H1 (cell line): ENCODE results near the gene PPP1R13B. TPM values are rescaled to one million over a fixed set of nuclear protein-coding genes. Genes with fewer than 3 reads are reported as not detected.
A peak's percentile ranks its signal among the peaks of the same experiment; 100 is the strongest.

Experiments used
- CTCF ChIA-PET: fragments of 300-600 bp; sonication (Branson Sonifier 250); formaldehyde crosslinking; loops from one replicate; lab custom pipeline; 2021; ENCODE audit not compliant: partially characterized antibody; lab: Charles Lee
- POLR2A ChIA-PET: fragments of 300-600 bp; sonication (Branson Sonifier 250); formaldehyde crosslinking; loops from one replicate; lab custom pipeline; 2021; ENCODE audit warnings: inconsistent platforms; ENCODE audit not compliant: partially characterized antibody; lab: Charles Lee
- DNase-seq, 2 experiments: peaks; one replicate each; pipeline versions ENCODE4 v3.0.0 to v3.0.0-alpha.2; 2010 to 2022; ENCODE audit warnings: low spot score in 2 of 2, low read depth in 1 of 2, mixed read lengths in 1 of 2
- FAIRE-seq: peaks from 2 replicates; lab custom pipeline; 2011; peaks lifted over from hg19 to GRCh38; lab: Jason Lieb, UNC
- H2AFZ ChIP-seq: 2 replicates; pipeline ENCODE4 v1.8.1; 2012; ENCODE audit warnings: low read length, inconsistent platforms
- H2AK5ac ChIP-seq: 2 replicates; pipeline ENCODE4 v1.6.1; 2013; ENCODE audit warnings: low read depth, low read length
- H2BK120ac ChIP-seq: replicated peaks from 2 replicates; pipeline ENCODE3; 2013; ENCODE audit warnings: low read depth, low read length, inconsistent platforms
- H2BK12ac ChIP-seq: 2 replicates; pipeline ENCODE4 v1.6.1; 2013; ENCODE audit warnings: low read depth, low read length
- H2BK15ac ChIP-seq: 2 replicates; pipeline ENCODE4 v1.6.1; 2013; ENCODE audit warnings: low read length
- H2BK20ac ChIP-seq: 2 replicates; pipeline ENCODE4 v1.6.1; 2013; ENCODE audit warnings: low read length
- H2BK5ac ChIP-seq: 2 replicates; pipeline ENCODE4 v1.6.1; 2013; ENCODE audit warnings: low read depth, low read length
- H3K14ac ChIP-seq: 2 replicates; pipeline ENCODE4 v1.6.1; 2013; ENCODE audit warnings: inconsistent platforms; ENCODE audit not compliant: insufficient read length
- H3K18ac ChIP-seq: 2 replicates; pipeline ENCODE4 v1.6.1; 2013; ENCODE audit warnings: low read length; ENCODE audit errors: extremely low read depth
- H3K23ac ChIP-seq: 2 replicates; pipeline ENCODE4 v1.6.1; 2013; ENCODE audit warnings: inconsistent platforms; ENCODE audit not compliant: insufficient read length
- H3K23me2 ChIP-seq: 2 replicates; pipeline ENCODE4 v1.6.1; 2013; ENCODE audit warnings: low read depth, low read length
- H3K27ac ChIP-seq: 2 replicates; pipeline ENCODE4 v1.6.1; 2011; ENCODE audit warnings: low read depth, low read length, inconsistent platforms
- H3K27me3 ChIP-seq, 4 experiments: replicated peaks in 1 of 4; 1 replicate in 1 of 4; 2 replicates in 3 of 4; pipeline versions ENCODE4 v1.6.1 to v1.8.1; 2011 to 2013; ENCODE audit warnings: low read length in 3 of 4, mild to moderate bottlenecking in 3 of 4, inconsistent platforms in 2 of 4, mixed read lengths in 2 of 4, moderate library complexity in 1 of 4; ENCODE audit not compliant: control insufficient read depth in 3 of 4, insufficient read depth in 3 of 4; ENCODE audit errors: extremely low read depth in 1 of 4
- H3K36me3 ChIP-seq, 4 experiments: 2 replicates each; pipeline versions ENCODE4 v1.6.1 to v1.8.1; 2011 to 2013; ENCODE audit warnings: mild to moderate bottlenecking in 4 of 4, low read length in 3 of 4, moderate library complexity in 2 of 4, control low read depth in 1 of 4, inconsistent platforms in 1 of 4; ENCODE audit not compliant: insufficient read depth in 4 of 4, control insufficient read depth in 2 of 4
- H3K4ac ChIP-seq: replicated peaks from 2 replicates; pipeline ENCODE3; 2013; ENCODE audit warnings: low read length, low read depth, mixed read lengths, inconsistent platforms; ENCODE audit not compliant: insufficient read length
- H3K4me1 ChIP-seq, 4 experiments: replicated peaks in 1 of 4; 1 replicate in 1 of 4; 2 replicates in 3 of 4; pipeline versions ENCODE4 v1.6.1 to v1.8.1; 2011 to 2013; ENCODE audit warnings: low read length in 3 of 4, inconsistent platforms in 2 of 4, mixed read lengths in 1 of 4; ENCODE audit not compliant: insufficient read depth in 4 of 4, control insufficient read depth in 3 of 4
- H3K4me2 ChIP-seq, 2 experiments: 2 replicates each; pipeline versions ENCODE4 v1.6.1 to v1.8.1; 2011 to 2013; ENCODE audit warnings: low read depth in 2 of 2, low read length in 2 of 2, control low read depth in 1 of 2, inconsistent platforms in 1 of 2, mild to moderate bottlenecking in 1 of 2; ENCODE audit not compliant: insufficient read depth in 1 of 2
- H3K4me3 ChIP-seq, 4 experiments: fragments of 200-600, 300-600 bp in 1 of 4; sonication (generic), shearing (Covaris generic), sonication (Bioruptor Twin) in 1 of 4; 2 replicates each; pipeline versions ENCODE4 v1.5.1 to v1.8.1; 2011 to 2016; ENCODE audit warnings: low read length in 4 of 4, low read depth in 3 of 4, control low read depth in 2 of 4, inconsistent platforms in 2 of 4, mild to moderate bottlenecking in 2 of 4, mixed read lengths in 1 of 4, moderate library complexity in 1 of 4; ENCODE audit not compliant: insufficient read depth in 2 of 4; ENCODE audit errors: extremely low read depth in 1 of 4
- H3K56ac ChIP-seq: replicated peaks from 2 replicates; pipeline ENCODE3; 2013; ENCODE audit warnings: low read depth, mild to moderate bottlenecking, mixed read lengths, low read length, inconsistent platforms; ENCODE audit not compliant: insufficient read length
- H3K79me1 ChIP-seq: 2 replicates; pipeline ENCODE4 v1.6.1; 2013; ENCODE audit warnings: low read depth, low read length, control low read depth
- H3K79me2 ChIP-seq, 2 experiments: 2 replicates each; pipeline versions ENCODE4 v1.6.1 to v1.8.1; 2012 to 2013; ENCODE audit warnings: low read length in 2 of 2, mild to moderate bottlenecking in 2 of 2, inconsistent platforms in 1 of 2; ENCODE audit not compliant: insufficient read depth in 2 of 2, control insufficient read depth in 1 of 2
- H3K9ac ChIP-seq, 4 experiments: replicated peaks in 1 of 4; 1 replicate in 1 of 4; 2 replicates in 3 of 4; pipeline versions ENCODE4 v1.6.1 to v1.8.1; 2011 to 2013; ENCODE audit warnings: low read depth in 3 of 4, low read length in 3 of 4, control low read depth in 2 of 4, mild to moderate bottlenecking in 2 of 4, moderate library complexity in 2 of 4, inconsistent platforms in 1 of 4; ENCODE audit errors: extremely low read depth in 1 of 4
- H3K9me3 ChIP-seq, 2 experiments: 2 replicates each; pipeline versions ENCODE4 v1.6.1 to v1.8.1; 2012 to 2013; ENCODE audit warnings: mild to moderate bottlenecking in 2 of 2, moderate library complexity in 2 of 2, control low read depth in 1 of 2, inconsistent platforms in 1 of 2, low read depth in 1 of 2, low read length in 1 of 2, mixed read lengths in 1 of 2; ENCODE audit not compliant: insufficient read depth in 2 of 2
- H4K20me1 ChIP-seq, 2 experiments: replicated peaks in 1 of 2; 2 replicates each; pipeline versions ENCODE3 to v1.8.1; 2011 to 2013; ENCODE audit warnings: inconsistent platforms in 2 of 2, low read length in 2 of 2, mild to moderate bottlenecking in 1 of 2; ENCODE audit not compliant: insufficient read depth in 2 of 2, control insufficient read depth in 1 of 2
- H4K5ac ChIP-seq: 2 replicates; pipeline ENCODE4 v1.6.1; 2013; ENCODE audit warnings: low read length, low read depth, mixed read lengths, inconsistent platforms; ENCODE audit not compliant: insufficient read length
- H4K8ac ChIP-seq: 2 replicates; pipeline ENCODE4 v1.8.0; 2013; ENCODE audit warnings: mild to moderate bottlenecking, moderate library complexity, low read length, inconsistent platforms; ENCODE audit not compliant: insufficient read depth; ENCODE audit errors: extremely low read depth
- H4K91ac ChIP-seq: replicated peaks from 2 replicates; pipeline ENCODE3; 2013; ENCODE audit warnings: low read length, mixed read lengths, inconsistent platforms; ENCODE audit not compliant: insufficient read length
- BRCA1 ChIP-seq: IDR thresholded peaks from 2 replicates; pipeline ENCODE4 v1.6.1; 2012; ENCODE audit warnings: low read depth, low read length, improper control_type of control experiment
- HDAC2 ChIP-seq, 2 experiments: fragments of 300-600 bp in 1 of 2; sonication (generic) in 1 of 2; IDR thresholded peaks; 2 replicates each; pipeline ENCODE4 v1.6.1; 2011 to 2012; ENCODE audit warnings: low read depth in 2 of 2, low read length in 2 of 2, mild to moderate bottlenecking in 2 of 2, moderate library complexity in 2 of 2, borderline replicate concordance in 1 of 2, inconsistent platforms in 1 of 2
- HDAC6 ChIP-seq: IDR thresholded peaks from one replicate; pipeline ENCODE4 v1.7.1; 2012; ENCODE audit warnings: low read depth, mild to moderate bottlenecking, inconsistent platforms, low read length, moderate library complexity
- MAFK ChIP-seq: IDR thresholded peaks from 2 replicates; pipeline ENCODE4 v1.6.1; 2012; ENCODE audit warnings: low read depth, mild to moderate bottlenecking, improper control_type of control experiment, low read length
- NANOG ChIP-seq: IDR thresholded peaks from 2 replicates; pipeline ENCODE4 v1.6.1; 2011; ENCODE audit warnings: low read length, low read depth, mild to moderate bottlenecking, inconsistent platforms; ENCODE audit not compliant: insufficient read depth, poor library complexity, severe bottlenecking
- PHF8 ChIP-seq: fragments of 200-600 bp; sonication (generic); conservative IDR thresholded peaks from 2 replicates; pipeline ENCODE4 v1.7.1; 2012; ENCODE audit warnings: low read depth, mild to moderate bottlenecking, inconsistent platforms, low read length, moderate library complexity
- POLR2A ChIP-seq, 2 experiments: IDR thresholded peaks; 1 replicate in 1 of 2; 2 replicates in 1 of 2; pipeline ENCODE4 v1.6.1; 2011; ENCODE audit warnings: low read depth in 2 of 2, low read length in 2 of 2, mild to moderate bottlenecking in 2 of 2; ENCODE audit errors: control extremely low read depth in 1 of 2
- POLR2AphosphoS5 ChIP-seq: IDR thresholded peaks from 2 replicates; pipeline ENCODE4 v1.6.1; 2011; ENCODE audit warnings: low read depth, low read length
- YY1 ChIP-seq: IDR thresholded peaks from 2 replicates; pipeline ENCODE4 v1.6.1; 2011; ENCODE audit warnings: low read depth, mild to moderate bottlenecking, low read length
- WGBS, 2 experiments: shearing (Covaris generic) in 1 of 2; methylation state at CpG; one replicate each; pipeline versions ENCODE4 v1.1.6 to v1.1.7; 2013 to 2015; ENCODE audit warnings: low lambda C conversion rate in 2 of 2, mixed read lengths in 2 of 2, inconsistent platforms in 1 of 2, low coverage in 1 of 2, missing lambda C conversion rate in 1 of 2; ENCODE audit not compliant: insufficient replicate concordance in 2 of 2, insufficient coverage in 1 of 2, insufficient read length in 1 of 2; ENCODE audit errors: extremely low coverage in 1 of 2, missing lambda C conversion rate in 1 of 2; 5-methylcytosine and 5-hydroxymethylcytosine counted together
- polyA plus RNA-seq, 7 experiments: library from polyadenylated mRNA; depleted of rRNA in 3 of 7; stranded (reverse) in 5 of 7; unstranded in 2 of 7; fragments of >200 nt in 5 of 7; fragments of 200-250 nt in 2 of 7; gene quantifications; 1 replicate in 5 of 7; 2 replicates in 1 of 7; 4 replicates in 1 of 7; pipeline versions ENCODE4 v1.2.1 to v1.2.3, GENCODE V29; 2011 to 2013; ENCODE audit warnings: missing spikeins in 2 of 7, mixed read lengths in 2 of 7
- total RNA-seq: library from RNA; stranded (reverse); fragmentation: NEBNext Ultra II Directional; extraction: Animal tissue kit (Norgen Biotek cat#: 25700); gene quantifications from 2 replicates; pipeline ENCODE4 v1.2.1, GENCODE V29; 2021

Gene PPP1R13B
- total and polyA plus RNA-seq, 2 of the 8 experiments (the other 6 are each of a cell fraction or from before 2014, with no cell fraction given) = 2.6 to 8.9 TPM

DNA sequence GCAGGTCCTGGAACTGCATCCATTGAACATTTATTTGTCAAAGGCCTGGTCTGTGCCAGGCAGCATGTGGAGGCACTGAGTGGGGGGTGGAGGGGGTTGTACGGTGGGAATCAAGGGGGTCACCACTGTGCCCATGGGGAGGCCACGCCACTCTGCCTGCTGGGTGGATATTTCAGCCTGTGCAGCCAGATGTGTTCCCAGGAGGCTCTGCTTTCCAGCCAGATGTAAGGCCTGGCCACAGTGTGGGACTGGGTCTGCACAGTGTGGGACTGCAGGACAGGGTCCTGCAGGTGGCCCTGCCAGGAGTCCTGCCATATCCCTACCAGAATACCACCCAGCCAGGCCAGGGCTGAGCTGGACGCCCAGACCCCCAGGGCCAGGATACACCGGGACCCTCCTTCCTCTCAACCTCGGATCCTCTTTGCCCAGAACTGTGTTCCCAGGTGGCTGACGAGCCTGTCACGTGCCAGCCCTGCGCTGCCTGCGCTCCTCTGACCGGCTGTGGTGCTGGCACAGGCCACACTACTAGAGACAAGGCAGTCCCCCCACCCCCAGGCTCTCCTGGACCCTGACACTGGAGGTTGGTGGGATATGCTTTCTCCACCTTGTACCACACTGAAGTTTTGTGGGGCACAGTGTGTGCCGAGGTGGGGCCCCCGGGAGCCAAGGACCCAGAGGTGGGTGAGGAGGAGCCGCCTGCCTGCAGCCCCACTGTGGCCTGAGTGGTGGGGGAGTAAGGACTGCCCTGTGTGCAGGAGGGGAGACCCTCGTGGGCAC, 149.6 kb downstream of the PPP1R13B start:
- Histone ChIP-seq H2BK12ac (no peak overlapping the region), H3K9ac (no peak overlapping the region), H2BK120ac (no peak overlapping the region), H3K27ac (no peak overlapping the region; the same call in 1 of the 2 replicates), H2AK5ac (no peak overlapping the region), H2AFZ (no peak overlapping the region), H4K91ac (no peak overlapping the region), H4K20me1 (peaks cover 10 to 27% of the 10 kb centered on the region in 2 experiments), H3K9me3 (no peaks in the 10 kb centered on the region), H3K4me1 (peaks cover 0 to 2% (median 0%) of the 10 kb centered on the region in 4 experiments; a peak in 2 of 7 replicates), H3K56ac (no peak overlapping the region), H3K27me3 (no peaks in the 10 kb centered on the region), H2BK15ac (no peak overlapping the region), H3K4ac (no peak overlapping the region), H3K23me2 (no peaks in the 10 kb centered on the region), H3K79me1 (peaks cover 8% of the 10 kb centered on the region; the same call in 1 of the 2 replicates), H3K14ac (no peak overlapping the region), H2BK5ac (no peak overlapping the region; the same call in 1 of the 2 replicates), H4K5ac (no peak overlapping the region), H3K4me2 (no peak overlapping the region), H2BK20ac (no peak overlapping the region), H3K23ac (no peak overlapping the region), H3K79me2 (no peaks in the 10 kb centered on the region), H3K4me3 (no peak overlapping the region), H3K18ac (no peak overlapping the region), H3K36me3 (peaks cover 9 to 39% (median 17%) of the 10 kb centered on the region in 4 experiments; a peak in 6 of 8 replicates), H4K8ac (peak overlapping the region; percentile 63; the same call in 1 of the 2 replicates)
- no peak for DNase-seq
- ChIA-PET POLR2A (interaction anchor here (0.9 to 8.8 kb wide), 7 partner anchors 7 to 176 kb away, joined by 3 to 74 read pairs (median 5); partner anchors contain the start of genes CKB and ZFYVE21), CTCF (interaction anchor here (2.8 kb wide), 1 partner anchor 15 kb away, joined by 8 read pairs; no protein-coding TSS in a partner anchor)
- WGBS, 2 experiments = 88% methylated on average over 14 of the region's 14 CpGs; no CpG with 5 or more reads in 1 of the 2 experiments
- FAIRE-seq = no peak
- TF ChIP-seq NANOG = no peak
- no peak for TF ChIP-seq BRCA1
- no peak for TF ChIP-seq HDAC2 (IDR thresholded peaks at IDR 0.05; ENCODE audit: borderline replicate concordance in 1 of 2, low read depth in 2 of 2, low read length in 2 of 2)
- peak in 1 of 2 experiments; percentile 47; a peak in 1 of 3 replicates for TF ChIP-seq POLR2A (IDR thresholded peaks at IDR 0.05; ENCODE audit: control extremely low read depth in 1 of 2, low read depth in 2 of 2, low read length in 2 of 2)
- no peak for TF ChIP-seq HDAC6
- no peak for TF ChIP-seq YY1
- no peak for TF ChIP-seq MAFK
- no peak for TF ChIP-seq PHF8
- peak; percentile 55 for TF ChIP-seq POLR2AphosphoS5
